ENCODE results near the gene SCYL1.
"Not testable (repeated sequence)": the region's sequence is repeated elsewhere in the genome, so short reads cannot be mapped to it uniquely, and the experiment has no call there.

SCYL1 gene

DNA sequence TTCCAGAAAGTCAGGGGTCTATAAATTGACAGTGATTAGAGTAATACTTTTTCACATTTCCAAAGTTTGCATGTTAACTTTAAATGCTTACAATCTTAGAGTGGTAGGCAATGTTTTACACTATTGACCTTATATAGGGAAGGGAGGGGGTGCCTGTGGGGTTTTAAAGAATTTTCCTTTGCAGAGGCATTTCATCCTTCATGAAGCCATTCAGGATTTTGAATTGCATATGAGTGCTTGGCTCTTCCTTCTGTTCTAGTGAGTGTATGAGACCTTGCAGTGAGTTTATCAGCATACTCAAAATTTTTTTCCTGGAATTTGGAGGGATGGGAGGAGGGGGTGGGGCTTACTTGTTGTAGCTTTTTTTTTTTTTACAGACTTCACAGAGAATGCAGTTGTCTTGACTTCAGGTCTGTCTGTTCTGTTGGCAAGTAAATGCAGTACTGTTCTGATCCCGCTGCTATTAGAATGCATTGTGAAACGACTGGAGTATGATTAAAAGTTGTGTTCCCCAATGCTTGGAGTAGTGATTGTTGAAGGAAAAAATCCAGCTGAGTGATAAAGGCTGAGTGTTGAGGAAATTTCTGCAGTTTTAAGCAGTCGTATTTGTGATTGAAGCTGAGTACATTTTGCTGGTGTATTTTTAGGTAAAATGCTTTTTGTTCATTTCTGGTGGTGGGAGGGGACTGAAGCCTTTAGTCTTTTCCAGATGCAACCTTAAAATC lies 20.8 kb upstream of the SCYL1 start:
- in situ Hi-C loops (cut with MboI; ENCODE audit: low pct_unique_long_range_greater_than_20kb, low sequenced_read_pairs) = no loop called here
- peak; percentile 68 for DNase-seq

DNA sequence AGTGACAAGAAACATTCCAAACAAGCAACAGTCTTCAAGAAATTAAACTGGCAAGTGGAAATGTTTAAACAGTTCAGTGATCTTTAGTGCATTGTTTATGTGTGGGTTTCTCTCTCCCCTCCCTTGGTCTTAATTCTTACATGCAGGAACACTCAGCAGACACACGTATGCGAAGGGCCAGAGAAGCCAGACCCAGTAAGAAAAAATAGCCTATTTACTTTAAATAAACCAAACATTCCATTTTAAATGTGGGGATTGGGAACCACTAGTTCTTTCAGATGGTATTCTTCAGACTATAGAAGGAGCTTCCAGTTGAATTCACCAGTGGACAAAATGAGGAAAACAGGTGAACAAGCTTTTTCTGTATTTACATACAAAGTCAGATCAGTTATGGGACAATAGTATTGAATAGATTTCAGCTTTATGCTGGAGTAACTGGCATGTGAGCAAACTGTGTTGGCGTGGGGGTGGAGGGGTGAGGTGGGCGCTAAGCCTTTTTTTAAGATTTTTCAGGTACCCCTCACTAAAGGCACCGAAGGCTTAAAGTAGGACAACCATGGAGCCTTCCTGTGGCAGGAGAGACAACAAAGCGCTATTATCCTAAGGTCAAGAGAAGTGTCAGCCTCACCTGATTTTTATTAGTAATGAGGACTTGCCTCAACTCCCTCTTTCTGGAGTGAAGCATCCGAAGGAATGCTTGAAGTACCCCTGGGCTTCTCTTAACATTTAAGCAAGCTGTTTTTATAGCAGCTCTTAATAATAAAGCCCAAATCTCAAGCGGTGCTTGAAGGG lies 20.0 kb upstream of the SCYL1 start:
- in situ Hi-C loops (cut with MboI; ENCODE audit: low pct_unique_long_range_greater_than_20kb, low sequenced_read_pairs) = no loop called here
- peak; percentile 53 for DNase-seq

DNA sequence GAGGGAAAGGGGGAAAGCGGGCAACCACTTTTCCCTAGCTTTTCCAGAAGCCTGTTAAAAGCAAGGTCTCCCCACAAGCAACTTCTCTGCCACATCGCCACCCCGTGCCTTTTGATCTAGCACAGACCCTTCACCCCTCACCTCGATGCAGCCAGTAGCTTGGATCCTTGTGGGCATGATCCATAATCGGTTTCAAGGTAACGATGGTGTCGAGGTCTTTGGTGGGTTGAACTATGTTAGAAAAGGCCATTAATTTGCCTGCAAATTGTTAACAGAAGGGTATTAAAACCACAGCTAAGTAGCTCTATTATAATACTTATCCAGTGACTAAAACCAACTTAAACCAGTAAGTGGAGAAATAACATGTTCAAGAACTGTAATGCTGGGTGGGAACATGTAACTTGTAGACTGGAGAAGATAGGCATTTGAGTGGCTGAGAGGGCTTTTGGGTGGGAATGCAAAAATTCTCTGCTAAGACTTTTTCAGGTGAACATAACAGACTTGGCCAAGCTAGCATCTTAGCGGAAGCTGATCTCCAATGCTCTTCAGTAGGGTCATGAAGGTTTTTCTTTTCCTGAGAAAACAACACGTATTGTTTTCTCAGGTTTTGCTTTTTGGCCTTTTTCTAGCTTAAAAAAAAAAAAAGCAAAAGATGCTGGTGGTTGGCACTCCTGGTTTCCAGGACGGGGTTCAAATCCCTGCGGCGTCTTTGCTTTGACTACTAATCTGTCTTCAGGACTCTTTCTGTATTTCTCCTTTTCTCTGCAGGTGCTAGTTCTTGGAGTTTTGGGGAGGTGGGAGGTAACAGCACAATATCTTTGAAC lies 19.2 kb upstream of the SCYL1 start:
- peak; percentile 51 for DNase-seq
- in situ Hi-C loops (cut with MboI; ENCODE audit: low pct_unique_long_range_greater_than_20kb, low sequenced_read_pairs) = no loop called here

DNA sequence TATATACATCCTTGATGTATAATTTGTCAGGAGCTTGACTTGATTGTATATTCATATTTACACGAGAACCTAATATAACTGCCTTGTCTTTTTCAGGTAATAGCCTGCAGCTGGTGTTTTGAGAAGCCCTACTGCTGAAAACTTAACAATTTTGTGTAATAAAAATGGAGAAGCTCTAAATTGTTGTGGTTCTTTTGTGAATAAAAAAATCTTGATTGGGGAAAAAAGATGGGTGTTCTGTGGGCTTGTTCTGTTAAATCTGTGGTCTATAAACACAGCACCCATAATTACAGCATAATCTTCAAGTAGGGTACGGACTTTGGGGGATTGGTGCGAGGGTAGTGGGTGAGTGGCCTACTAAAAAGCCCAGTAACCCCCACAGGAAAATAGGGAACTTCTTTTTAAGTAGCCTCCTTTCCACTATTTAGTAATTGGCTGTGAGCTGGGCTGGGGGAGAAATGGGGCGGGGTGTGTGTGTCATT lies 18.6 kb upstream of the SCYL1 start:
- DNase-seq = no peak
- in situ Hi-C loops (cut with MboI; ENCODE audit: low pct_unique_long_range_greater_than_20kb, low sequenced_read_pairs) = no loop called here

DNA sequence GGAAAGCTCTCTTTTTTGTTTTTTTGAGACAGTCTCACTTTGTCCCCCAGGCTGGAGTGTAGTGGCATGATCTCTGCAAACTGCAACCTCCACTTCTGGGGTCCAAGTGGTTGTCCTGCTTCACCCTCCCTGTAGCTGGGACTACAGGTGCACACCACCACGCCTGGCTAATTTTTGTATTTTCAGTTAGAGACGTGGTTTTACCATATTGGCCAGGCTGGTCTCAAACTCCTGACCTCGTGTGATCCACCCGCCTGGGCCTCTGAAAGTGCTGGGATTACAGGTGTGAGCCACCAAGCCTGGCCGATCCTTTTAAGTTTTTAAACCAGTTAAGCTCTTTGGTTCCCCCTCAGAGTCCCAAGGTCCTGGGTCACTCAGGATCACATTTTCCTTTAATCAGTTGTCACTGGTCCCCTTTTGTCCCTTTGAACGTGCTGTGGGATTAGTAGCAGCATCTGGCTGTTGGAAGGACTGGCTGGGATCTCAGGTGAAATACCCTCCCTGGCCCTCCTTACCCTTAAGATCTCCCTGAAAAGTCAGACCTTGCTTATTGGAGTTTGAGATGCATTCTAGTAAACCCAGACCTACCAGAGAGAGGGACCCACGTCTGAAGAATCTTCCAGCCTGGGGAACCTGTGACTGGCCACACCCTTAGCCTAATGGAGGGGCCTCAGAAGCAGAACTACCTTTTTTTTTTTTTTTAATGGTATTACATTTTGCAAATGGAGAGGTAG lies 17.9 kb upstream of the SCYL1 start:
- in situ Hi-C loops (cut with MboI; ENCODE audit: low pct_unique_long_range_greater_than_20kb, low sequenced_read_pairs) = no loop called here
- DNase-seq = peak; percentile 81

DNA sequence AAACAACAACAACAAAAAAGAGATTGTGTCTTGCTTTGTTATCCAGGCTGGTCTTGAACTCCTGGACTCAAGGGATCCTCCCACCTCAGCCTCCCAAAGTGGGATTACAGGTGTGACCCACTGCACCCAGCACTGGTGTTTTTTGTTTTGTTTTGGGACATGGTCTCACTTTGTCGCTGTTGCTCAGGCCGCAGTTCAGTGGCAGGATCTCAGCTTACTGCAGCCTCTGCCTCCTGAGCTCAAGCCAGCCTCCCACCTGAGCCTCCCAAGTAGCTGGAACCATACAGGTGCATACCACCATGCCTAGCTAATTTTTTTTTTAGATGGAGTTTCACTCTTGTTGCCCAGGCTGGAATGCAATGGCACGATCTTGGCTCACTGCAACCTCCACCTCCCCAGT lies 12.6 kb upstream of the SCYL1 start:
- in situ Hi-C loops (cut with MboI; ENCODE audit: low pct_unique_long_range_greater_than_20kb, low sequenced_read_pairs) = not testable (repeated sequence)

DNA sequence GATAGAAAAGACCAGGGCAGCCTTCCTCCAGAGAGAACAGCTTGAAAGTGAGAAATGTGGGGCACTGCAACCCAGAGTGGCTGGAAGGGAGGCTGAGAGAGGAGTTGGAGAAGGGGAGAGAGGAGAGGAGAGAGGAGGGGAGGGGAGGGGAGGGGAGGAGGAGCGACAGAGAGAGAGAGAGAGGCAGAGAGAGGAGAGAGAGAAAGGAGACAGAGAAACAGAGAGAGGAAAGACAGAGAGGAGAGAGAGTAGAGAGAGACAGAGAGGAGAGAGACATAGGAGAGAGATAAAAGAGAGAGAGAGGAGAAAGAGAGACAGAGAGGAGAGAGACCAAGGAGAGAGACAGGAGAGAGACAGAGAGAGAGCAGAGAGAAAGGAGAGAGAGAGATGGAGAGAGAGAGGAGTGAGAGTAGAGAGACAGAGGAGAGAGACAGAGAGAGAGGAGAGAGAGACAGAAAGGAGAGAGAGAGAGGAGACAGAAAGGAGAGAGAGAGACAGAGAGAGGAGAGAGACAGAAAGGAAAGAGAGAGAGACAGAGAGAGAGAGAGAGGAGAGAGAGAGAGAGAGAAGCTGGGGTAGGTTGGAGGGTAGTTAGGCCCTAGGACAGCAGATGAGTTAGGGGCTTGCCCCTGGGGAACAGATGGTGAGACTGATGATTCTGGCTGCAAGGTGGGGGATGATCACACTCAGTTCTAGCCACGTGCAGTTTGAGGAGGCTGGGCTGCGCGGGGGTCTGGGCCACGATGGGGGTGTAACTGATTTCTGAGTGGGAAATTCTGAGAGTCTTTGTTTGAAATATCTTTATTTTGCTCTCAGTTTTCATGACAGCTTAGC lies 8.5 kb upstream of the SCYL1 start:
- in situ Hi-C loops (cut with MboI; ENCODE audit: low pct_unique_long_range_greater_than_20kb, low sequenced_read_pairs) = no loop called here
- no peak for DNase-seq

More for the DNA sequence above, 12.6 kb upstream of the SCYL1 start:
- DNase-seq = not testable (repeated sequence)

DNA sequence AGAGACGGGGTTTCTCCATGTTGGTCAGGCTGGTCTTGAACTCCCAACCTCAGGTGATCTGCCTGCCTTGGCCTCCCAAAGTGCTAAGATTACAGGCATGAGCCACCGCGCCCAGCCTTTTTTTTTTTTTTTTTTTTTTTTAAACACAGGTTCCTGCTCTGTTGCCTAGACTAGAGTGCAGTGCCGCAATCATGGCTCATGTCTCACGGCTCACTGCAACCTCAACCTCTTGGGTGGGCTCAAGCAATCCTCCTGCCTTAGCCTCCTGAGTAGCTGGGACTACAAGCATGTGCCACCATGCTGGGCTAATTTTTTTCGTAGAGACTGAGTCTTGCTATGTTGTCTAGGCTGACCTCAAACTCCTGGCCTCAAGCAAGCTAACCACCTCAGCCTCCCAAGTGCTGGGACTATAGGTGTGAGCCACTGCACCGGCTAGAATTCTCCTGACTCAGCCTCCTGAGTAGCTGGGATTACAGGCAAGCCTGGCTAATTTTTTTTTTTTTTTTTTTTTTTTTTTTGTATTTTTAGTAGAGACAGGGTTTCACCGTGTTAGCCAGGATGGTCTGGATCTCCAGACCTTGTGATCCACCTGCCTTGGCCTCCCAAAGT lies 5.8 kb upstream of the SCYL1 start:
- DNase-seq; in situ Hi-C loops (cut with MboI; ENCODE audit: low pct_unique_long_range_greater_than_20kb, low sequenced_read_pairs): not testable (repeated sequence)

DNA sequence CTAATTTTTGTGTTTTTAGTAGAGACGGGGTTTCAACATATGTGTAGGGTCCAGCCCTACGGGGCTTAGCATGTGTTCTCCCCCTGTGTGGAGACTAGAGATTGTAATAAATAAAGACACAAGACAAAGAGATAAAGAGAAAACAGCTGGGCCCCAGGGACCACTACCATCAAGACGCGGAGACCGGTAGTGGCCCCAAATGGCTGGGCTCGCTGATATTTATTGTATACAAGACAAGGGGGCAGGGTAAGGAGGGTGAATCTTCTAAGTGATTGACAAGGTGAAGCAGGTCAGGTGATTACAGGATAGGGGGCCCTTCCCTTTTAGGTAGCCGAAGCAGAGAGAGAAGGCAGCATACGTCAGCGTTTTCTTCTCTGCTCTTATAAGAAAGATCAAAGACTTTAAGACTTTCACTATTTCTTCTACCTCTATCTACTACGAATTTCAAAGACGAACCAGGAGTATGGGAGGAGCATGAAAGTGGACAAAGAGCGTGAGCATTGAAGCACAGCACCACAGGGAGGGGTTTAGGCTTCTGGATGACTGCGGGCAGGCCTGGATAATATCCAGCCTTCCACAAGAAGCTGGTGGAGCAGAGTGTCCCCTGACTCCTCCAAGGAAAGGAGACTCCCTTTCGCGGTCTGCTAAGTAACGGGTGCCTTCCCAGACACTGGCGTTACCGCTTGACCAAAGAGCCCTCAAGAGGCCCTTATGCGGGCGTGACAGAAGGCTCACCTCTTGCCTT lies 2.9 kb upstream of the SCYL1 start:
- in situ Hi-C loops (cut with MboI; ENCODE audit: low pct_unique_long_range_greater_than_20kb, low sequenced_read_pairs); DNase-seq: not testable (repeated sequence)

DNA sequence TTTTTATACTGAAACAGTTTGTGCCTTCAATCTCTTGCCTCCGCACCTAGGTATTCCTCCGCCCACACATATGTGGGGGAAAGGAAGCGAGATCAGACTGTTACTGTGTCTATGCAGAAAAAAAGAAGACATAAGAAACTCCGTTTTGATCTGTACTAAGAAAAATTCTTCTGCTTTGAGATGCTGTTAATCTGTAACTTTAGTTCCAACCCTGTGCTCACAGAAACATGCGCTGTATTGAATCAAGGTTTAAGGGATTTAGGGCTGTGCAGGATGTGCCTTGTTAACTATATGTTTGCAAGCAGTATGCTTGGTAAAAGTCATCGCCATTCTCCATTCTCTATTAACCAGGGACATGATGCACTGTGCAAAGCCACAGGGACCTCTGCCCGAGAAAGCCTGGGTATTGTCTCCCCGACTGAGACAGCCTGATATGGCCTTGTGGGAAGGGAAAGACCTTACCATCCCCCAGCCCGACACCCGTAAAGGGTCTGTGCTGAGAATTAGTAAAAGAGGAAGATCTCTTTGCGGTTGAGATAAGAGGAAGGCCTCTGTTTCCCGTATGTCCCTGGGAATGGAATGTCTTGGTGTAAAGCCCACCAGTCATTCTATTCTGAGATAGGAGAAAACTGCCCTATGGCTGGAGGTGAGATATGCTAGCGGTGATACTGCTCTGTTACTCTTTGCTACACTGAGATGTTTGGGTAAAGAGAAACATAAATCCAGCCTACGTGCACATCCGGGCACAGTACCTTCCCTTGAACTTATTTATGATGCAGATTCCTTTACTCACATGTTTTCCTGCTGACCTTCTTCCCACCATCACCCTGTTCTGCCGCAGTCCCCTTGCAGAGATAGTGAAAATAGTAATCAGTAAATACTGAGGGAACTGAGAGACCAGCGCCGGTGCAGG lies 1.9 kb upstream of the SCYL1 start:
- peak; percentile 95 for DNase-seq
- in situ Hi-C loops (cut with MboI; ENCODE audit: low pct_unique_long_range_greater_than_20kb, low sequenced_read_pairs) = not testable (repeated sequence)

DNA sequence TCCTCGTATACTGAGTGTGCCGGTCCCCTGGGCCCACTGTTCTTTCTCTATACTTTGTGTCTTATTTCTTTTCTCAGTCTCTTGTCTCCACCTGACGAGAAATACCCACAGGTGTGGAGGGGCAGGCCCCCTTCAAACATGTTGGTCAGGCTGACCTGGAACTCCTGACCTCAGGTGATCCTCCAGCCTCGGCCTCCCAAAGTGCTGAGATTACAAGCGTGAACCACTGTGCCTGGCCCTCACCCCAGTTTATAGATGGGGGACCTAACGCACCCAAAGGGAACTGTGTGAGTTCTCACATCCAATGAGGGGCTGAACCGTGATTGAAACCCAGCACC lies 1.3 kb upstream of the SCYL1 start:
- DNase-seq; in situ Hi-C loops (cut with MboI; ENCODE audit: low pct_unique_long_range_greater_than_20kb, low sequenced_read_pairs): not testable (repeated sequence)

DNA sequence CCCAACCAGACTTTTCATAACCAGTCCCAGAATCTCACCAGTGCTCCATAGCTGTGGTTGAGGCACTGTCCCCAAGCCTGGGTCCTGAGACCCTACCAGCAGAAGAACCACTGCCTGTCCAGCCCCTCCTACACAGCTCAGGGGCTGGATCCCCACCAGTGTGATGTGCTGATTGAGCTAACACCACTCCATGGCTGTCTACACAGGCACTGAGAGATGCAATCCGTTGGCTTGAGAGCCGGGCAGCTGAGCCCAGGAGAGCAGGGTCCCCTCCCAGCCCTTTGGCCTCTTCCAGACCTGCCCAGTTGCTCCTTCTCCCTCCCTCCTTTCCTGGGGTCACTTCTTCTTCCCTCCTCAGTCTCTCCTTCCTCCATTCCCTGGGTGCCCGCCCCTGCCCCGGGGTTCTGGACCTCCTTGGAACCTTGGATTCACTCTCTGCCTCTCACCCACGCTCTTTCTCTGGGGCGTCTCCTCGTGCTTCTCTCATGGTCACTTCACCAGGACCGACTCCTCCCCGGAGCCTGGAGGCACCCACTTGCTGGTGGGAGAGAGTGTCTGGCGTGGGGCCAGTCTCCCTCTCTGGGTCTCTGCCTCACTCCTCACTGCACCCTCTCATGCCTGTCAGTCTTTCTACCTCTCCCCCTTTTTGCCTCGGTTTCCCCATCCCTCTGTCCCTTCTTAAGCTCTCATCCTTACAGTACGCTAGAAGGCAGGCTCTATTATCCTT lies 706 bp upstream of the SCYL1 start:
- DNase-seq = peak; percentile 37
- in situ Hi-C loops (cut with MboI; ENCODE audit: low pct_unique_long_range_greater_than_20kb, low sequenced_read_pairs) = no loop called here

DNA sequence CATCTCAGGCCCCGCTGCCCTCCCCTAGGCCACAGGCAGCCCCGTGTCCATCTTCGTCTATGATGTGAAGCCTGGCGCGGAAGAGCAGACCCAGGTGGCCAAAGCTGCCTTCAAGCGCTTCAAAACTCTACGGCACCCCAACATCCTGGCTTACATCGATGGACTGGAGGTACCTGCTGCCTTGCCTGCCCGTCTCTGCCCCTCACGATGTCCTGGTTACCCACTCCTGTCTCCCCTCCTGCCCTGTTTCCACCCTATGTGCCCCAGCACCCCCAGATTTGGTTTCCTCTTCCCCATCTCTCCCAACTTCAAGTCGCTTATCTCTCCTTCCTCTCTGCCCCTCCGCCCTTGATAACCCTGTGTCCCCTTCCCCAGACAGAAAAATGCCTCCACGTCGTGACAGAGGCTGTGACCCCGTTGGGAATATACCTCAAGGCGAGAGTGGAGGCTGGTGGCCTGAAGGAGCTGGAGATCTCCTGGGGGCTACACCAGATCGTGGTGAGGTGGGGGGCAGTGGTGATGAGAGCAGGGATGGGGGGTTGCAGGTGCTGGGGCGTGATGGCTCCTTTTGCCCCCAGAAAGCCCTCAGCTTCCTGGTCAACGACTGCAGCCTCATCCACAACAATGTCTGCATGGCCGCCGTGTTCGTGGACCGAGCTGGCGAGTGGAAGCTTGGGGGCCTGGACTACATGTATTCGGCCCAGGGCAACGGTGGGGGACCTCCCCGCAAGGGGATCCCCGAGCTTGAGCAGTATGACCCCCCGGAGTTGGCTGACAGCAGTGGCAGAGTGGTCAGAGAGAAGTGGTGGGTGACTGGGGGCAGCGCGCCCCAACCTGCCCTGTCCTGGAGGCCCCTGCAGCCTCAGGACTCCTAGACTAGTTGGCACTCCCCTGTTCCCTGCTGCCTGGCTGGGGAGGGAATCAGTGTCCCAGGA lies 930 bp downstream of the SCYL1 start:
- no peak for DNase-seq
- in situ Hi-C loops (cut with MboI; ENCODE audit: low pct_unique_long_range_greater_than_20kb, low sequenced_read_pairs) = no loop called here

DNA sequence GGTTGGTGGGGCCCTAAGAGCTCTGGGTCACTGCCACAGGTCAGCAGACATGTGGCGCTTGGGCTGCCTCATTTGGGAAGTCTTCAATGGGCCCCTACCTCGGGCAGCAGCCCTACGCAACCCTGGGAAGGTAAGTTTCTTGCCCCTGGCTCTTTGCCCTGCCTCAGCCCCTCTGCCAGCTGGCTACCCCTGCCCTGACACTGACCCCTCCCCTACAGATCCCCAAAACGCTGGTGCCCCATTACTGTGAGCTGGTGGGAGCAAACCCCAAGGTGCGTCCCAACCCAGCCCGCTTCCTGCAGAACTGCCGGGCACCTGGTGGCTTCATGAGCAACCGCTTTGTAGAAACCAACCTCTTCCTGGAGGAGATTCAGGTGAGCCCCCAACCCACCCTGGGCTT lies 1.9 kb downstream of the SCYL1 start:
- in situ Hi-C loops (cut with MboI; ENCODE audit: low pct_unique_long_range_greater_than_20kb, low sequenced_read_pairs) = no loop called here
- no peak for DNase-seq
